ENCODE results near the gene CPZ. TPM values are rescaled to one million over a fixed set of nuclear protein-coding genes. Genes with fewer than 3 reads are reported as not detected.
"Not testable (repeated sequence)": the region's sequence is repeated elsewhere in the genome, so short reads cannot be mapped to it uniquely, and the experiment has no call there.

The CPZ gene
- total RNA-seq, 4 donors from 2014 or later: 1.2 to 2.0 (median 1.5) TPM; not detected in 1

GRCh38 chr4:8616831-8617230 is 24.3 kb downstream of the CPZ start:
- no peaks in the 10 kb centered on the region for H3K9me3 ChIP-seq
- H3K27ac ChIP-seq: no peak overlapping the region
- no peaks in the 10 kb centered on the region for H3K4me1 ChIP-seq
- TF ChIP-seq CTCF (IDR thresholded peaks at IDR 0.05) (no peak), POLR2A (IDR thresholded peaks at IDR 0.05) (no peak)
- H3K4me3 ChIP-seq: no peak overlapping the region
- no peaks in the 10 kb centered on the region for H3K36me3 ChIP-seq
- no peak for DNase-seq
- H3K27me3 ChIP-seq: no peaks in the 10 kb centered on the region

DNA sequence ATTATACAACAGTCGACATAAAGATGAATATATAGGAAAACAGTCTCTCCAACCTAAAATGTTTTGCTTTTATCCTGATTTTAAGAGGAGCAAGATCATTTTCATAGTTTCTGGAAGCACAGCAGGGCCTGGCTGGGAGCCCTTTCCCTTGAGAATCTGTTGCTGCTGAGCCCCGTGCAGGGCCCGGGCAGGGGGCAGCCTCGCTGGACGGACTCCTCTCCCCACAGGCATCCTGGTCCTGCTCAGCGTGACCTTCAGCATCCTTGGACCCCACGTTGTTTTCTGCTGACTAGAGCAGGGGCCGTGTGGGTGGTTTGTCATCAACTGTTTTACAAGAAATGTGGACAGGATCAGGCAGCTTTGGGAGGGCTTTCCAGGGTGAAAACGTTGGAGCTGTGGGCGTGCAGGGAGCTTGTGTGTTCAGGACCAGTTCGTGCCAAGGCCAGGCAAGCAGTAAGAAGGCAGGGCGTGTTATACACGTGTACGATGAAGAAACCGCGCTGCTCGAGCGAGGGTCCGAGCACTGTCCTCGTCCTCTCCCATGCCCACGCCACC is 25.0 kb downstream of the CPZ start:
- Histone ChIP-seq H3K4me1 (no peaks in the 10 kb centered on the region), H3K36me3 (no peaks in the 10 kb centered on the region), H3K9me3 (no peaks in the 10 kb centered on the region), H3K27me3 (no peaks in the 10 kb centered on the region), H3K27ac (no peak overlapping the region), H3K4me3 (no peak overlapping the region)
- DNase-seq: no peak
- TF ChIP-seq POLR2A (IDR thresholded peaks at IDR 0.05): no peak
- TF ChIP-seq CTCF (IDR thresholded peaks at IDR 0.05): no peak

DNA sequence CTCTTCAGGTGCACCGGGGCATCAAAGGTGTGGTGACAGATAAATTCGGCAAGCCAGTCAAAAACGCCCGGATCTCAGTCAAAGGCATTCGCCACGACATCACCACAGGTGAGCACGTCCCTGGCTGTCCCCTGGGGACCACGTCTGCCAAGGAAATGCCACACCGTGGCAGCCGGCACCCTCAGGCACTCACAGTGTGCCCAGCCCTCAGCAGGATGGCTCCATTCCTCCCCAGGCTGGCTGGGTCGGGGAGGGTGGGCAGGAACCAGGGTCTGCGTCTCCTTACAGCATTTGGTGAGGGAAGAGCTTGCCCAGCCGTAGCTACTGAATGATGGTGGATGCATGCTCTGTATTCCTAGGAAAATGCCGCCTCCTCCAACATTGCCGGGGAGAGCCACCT is 25.9 kb downstream of the CPZ start:
- Histone ChIP-seq H3K36me3 (no peaks in the 10 kb centered on the region), H3K27ac (no peak overlapping the region), H3K9me3 (no peaks in the 10 kb centered on the region), H3K4me3 (no peak overlapping the region), H3K4me1 (no peaks in the 10 kb centered on the region), H3K27me3 (no peaks in the 10 kb centered on the region)
- TF ChIP-seq POLR2A (IDR thresholded peaks at IDR 0.05) (no peak), CTCF (IDR thresholded peaks at IDR 0.05) (no peak)
- DNase-seq: no peak

GRCh38 chr4:8618961-8619720 is 26.6 kb downstream of the CPZ start:
- H3K4me3 ChIP-seq: no peak overlapping the region
- H3K9me3 ChIP-seq: no peaks in the 10 kb centered on the region
- no peaks in the 10 kb centered on the region for H3K4me1 ChIP-seq
- no peak for DNase-seq
- H3K27ac ChIP-seq: no peak overlapping the region
- no peaks in the 10 kb centered on the region for H3K36me3 ChIP-seq
- no peaks in the 10 kb centered on the region for H3K27me3 ChIP-seq
- TF ChIP-seq POLR2A (IDR thresholded peaks at IDR 0.05) (no peak), CTCF (IDR thresholded peaks at IDR 0.05) (no peak)

GRCh38 chr4:8621135-8621534 is 28.6 kb downstream of the CPZ start:
- H3K4me1 ChIP-seq, H3K4me3 ChIP-seq, H3K36me3 ChIP-seq, H3K9me3 ChIP-seq, H3K27me3 ChIP-seq, H3K27ac ChIP-seq, DNase-seq: not testable (repeated sequence)

GRCh38 chr4:8624601-8625272 is 32.2 kb downstream of the CPZ start:
- H3K9me3 ChIP-seq, H3K4me1 ChIP-seq, H3K27ac ChIP-seq, H3K4me3 ChIP-seq, H3K36me3 ChIP-seq, DNase-seq, H3K27me3 ChIP-seq: not testable (repeated sequence)

DNA sequence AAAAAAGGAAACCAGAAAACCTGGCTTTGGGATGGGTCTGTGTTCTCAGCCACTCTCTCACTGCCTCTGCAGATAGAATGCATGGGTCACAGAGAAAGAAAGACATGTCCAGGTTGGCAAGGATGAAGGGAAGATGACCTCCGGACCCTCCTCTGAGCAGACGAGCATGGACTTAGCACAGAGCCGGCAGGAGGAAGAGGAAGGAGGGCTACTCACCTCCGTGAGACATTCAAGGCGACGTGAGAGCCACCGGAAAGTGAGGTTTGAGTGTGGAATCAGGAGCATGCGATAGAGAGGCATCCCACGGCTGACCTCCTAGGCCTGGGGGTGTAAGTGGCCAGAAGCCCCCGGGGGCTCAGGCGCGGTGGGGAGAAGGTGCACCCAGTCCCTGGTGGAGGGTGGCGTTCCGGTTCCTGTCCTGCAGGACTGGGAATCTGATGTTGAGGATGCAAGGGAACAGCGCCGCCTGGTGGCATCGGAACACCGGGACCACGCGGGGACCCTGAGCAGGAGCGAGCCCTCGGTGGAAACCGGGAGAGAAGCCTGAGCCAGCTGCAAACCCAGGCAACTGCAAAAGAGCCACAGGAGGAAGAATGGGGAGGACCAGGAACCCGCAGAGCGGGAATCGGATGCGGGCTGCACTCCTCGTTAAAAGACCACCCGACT is 37.8 kb downstream of the CPZ start:
- not testable (repeated sequence) for H3K27ac ChIP-seq, H3K4me3 ChIP-seq, H3K4me1 ChIP-seq, H3K36me3 ChIP-seq, H3K9me3 ChIP-seq, H3K27me3 ChIP-seq, DNase-seq

- not testable (repeated sequence) for H3K4me1 ChIP-seq, DNase-seq, H3K27ac ChIP-seq, H3K4me3 ChIP-seq, H3K27me3 ChIP-seq, H3K9me3 ChIP-seq, H3K36me3 ChIP-seq
Measured at GRCh38 chr4:8631896-8632295, 39.3 kb downstream of the CPZ start.

- H3K4me1 ChIP-seq, H3K4me3 ChIP-seq, H3K27me3 ChIP-seq, H3K36me3 ChIP-seq, H3K9me3 ChIP-seq, DNase-seq, H3K27ac ChIP-seq: not testable (repeated sequence)
Measured at GRCh38 chr4:8634773-8635172, 42.2 kb downstream of the CPZ start.

All from Peyer's patch (tissue), 4 donors.